Epithelial cell of proximal tubule (primary cell): Measurements from ENCODE around the gene XRCC4. TPM values are rescaled to one million over a fixed set of nuclear protein-coding genes. Genes with fewer than 3 reads are reported as not detected.

ENCODE experiments used
- DNase-seq: peaks from one replicate; pipeline ENCODE4 v3.0.0-alpha.2; 2011; ENCODE audit warnings: low read depth
- H3K4me3 ChIP-seq: 2 replicates; pipeline ENCODE4 v1.5.1; 2011; ENCODE audit warnings: low read depth, mild to moderate bottlenecking, low read length
- total RNA-seq: library from RNA; depleted of rRNA; stranded (reverse); fragments of >200 nt; gene quantifications from 2 replicates; pipeline ENCODE4 v1.2.3, GENCODE V29; 2015
- TF ChIP-seq, protein P1 (sequence below): conservative IDR thresholded peaks from 2 replicates; pipeline ENCODE4 v1.5.1; 2012; ENCODE audit warnings: low read depth, mild to moderate bottlenecking, low read length

Gene XRCC4
- total RNA-seq = 10.9 and 16.4 TPM in 2 replicates

DNA sequence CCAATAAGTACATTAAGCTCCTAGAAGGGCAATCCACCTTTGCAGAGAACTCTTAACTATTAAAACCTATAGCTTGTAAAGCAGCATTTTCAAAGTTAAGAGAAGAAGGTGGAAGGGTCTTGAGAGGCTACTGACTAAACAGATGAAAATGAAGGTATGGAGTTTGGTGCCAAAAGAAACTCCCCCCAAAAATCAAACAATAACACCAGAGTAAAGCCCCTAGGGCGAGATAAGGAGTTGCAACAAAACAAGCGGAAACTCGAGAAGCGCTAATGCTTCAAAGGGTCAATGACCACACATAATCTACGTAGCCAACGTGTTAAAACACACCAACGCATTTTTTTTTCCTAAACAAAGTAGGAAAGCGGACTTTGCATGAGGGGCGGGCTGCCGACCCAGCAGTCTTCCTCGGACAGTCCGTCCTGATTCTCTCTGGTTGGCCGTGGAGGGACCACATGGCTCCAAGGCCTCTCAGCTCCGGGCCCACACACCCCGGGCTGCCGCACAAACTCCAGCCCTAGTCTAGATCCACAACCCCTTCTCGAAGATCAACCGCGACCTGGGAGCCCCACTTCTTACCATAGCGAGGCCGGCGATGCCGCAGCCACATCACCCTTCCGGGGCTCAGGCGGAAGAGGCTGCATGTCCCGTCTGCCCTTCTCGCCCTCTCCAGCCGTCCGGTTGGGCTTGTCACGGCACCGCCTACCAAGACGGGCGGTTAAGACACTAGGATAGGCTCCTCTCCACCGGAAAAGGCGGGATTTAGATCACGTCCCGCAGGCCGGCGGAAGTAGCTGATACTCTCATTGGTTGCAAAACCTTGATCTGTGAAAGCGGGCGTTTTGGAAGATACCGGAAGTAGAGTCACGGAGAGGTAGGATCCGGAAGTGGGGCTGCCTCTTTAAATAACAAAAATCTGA lies at the start of gene XRCC4, which contains the start of gene TMEM167A:
Gene XRCC4 (plus strand): TSS at position 806 of the 920 bp plus-strand sequence. CDS start 27,373 bp downstream, outside the sequence.
Gene TMEM167A (minus strand): TSS at position 653 of the 920 bp plus-strand sequence. CDS start 71 bp downstream, at position 582.
- peak within 1 kb of the TSS; percentile 96 for H3K4me3 ChIP-seq
- TF ChIP-seq, protein P1, sequence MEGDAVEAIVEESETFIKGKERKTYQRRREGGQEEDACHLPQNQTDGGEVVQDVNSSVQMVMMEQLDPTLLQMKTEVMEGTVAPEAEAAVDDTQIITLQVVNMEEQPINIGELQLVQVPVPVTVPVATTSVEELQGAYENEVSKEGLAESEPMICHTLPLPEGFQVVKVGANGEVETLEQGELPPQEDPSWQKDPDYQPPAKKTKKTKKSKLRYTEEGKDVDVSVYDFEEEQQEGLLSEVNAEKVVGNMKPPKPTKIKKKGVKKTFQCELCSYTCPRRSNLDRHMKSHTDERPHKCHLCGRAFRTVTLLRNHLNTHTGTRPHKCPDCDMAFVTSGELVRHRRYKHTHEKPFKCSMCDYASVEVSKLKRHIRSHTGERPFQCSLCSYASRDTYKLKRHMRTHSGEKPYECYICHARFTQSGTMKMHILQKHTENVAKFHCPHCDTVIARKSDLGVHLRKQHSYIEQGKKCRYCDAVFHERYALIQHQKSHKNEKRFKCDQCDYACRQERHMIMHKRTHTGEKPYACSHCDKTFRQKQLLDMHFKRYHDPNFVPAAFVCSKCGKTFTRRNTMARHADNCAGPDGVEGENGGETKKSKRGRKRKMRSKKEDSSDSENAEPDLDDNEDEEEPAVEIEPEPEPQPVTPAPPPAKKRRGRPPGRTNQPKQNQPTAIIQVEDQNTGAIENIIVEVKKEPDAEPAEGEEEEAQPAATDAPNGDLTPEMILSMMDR = no peak
- peak; percentile 92 for DNase-seq

DNA sequence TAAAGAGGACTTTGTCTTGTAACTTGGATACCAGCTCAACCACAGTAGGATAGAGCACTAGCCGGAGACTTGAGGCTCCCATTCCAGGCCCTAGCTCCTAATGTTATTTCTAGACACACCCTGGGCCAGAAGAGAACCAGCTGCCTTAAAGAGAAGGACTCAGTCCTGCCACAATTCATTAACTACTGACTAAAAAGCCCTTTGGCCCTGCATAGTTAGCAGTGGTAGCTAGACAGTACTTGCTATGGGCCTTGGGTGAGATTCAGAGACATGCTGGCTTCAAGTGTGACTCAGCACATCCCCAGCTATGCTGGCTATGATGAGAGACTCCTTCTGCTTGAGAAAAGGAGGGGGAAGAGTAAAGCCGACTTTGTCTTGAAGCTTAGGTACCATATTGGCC lies 47.4 kb upstream of the XRCC4 start:
- TF ChIP-seq, protein P1 = no peak
- no peak overlapping the region for H3K4me3 ChIP-seq
- DNase-seq = peak; percentile 83

DNA sequence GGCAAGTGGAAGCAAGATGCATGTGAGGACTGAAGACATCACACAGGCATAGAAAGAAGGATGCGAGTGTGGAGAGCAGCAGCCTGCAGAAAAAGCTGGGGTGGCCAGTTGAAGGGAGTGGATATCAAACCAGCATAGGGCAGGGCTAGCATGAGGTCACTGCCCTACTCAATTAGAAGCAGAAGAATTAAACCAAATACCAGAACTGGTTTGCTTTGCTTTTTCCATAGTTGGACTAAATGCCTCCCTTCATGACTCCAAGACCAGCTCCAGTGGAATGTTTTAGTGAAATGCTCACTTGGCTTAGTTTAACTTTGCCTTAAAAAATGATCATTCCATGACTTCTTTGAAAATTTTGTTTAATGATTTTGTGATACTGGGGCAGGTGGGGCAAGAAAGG lies 46.0 kb upstream of the XRCC4 start:
- no peak for DNase-seq
- no peak overlapping the region for H3K4me3 ChIP-seq
- TF ChIP-seq, protein P1 = no peak

DNA sequence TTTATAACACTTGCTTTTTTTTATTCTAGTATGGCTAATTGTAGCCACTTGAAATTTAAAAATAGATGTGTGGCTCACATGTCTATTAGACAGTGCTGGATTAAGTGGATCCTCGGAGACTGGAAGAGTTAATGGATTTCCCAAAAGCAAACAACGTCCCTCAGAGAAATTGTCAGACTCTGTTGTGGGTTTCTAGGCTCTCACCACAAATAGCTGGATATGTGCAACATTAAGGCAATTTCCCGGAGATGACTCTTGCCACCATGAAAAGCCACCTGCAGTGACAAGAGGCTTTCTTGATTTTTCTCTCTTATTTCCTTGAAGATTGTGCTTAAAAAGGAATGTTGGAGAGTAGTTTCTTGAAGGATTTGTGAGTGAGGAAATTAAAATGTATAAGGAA lies 43.3 kb upstream of the XRCC4 start:
- no peak overlapping the region for H3K4me3 ChIP-seq
- DNase-seq = no peak
- TF ChIP-seq, protein P1 = no peak

DNA sequence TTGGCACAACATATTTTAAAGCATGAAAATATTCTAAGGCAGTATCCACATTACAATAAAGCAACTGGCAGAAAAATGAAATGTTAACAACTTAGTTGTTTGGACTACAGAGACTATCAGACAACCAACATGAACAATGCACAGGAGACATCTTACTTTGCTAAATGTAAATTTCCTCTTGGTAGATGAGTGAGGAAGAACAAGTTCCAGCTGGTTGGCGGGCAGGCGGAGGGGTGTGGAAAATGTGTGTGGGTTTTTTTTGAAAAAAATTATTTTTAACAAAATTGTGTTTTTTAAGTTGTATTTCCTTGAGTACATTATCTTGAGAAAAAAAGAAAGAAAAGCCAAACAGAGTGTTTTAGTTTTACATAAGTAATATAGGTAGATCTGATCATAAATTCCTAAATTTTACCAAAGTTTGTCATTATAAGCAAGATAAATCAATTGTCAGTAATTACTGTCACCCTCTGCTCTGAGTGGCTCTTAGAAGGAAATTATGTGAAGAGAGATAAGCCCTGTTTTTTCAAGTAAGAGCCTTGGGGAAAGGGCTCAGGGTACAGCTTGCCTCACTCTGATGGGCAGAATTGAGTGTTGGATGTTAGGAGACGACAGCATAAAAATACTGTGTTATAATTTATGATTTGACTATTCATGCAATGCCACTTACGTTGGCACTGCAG lies 42.7 kb upstream of the XRCC4 start:
- no peak for DNase-seq
- H3K4me3 ChIP-seq = no peak overlapping the region
- TF ChIP-seq, protein P1 = no peak

DNA sequence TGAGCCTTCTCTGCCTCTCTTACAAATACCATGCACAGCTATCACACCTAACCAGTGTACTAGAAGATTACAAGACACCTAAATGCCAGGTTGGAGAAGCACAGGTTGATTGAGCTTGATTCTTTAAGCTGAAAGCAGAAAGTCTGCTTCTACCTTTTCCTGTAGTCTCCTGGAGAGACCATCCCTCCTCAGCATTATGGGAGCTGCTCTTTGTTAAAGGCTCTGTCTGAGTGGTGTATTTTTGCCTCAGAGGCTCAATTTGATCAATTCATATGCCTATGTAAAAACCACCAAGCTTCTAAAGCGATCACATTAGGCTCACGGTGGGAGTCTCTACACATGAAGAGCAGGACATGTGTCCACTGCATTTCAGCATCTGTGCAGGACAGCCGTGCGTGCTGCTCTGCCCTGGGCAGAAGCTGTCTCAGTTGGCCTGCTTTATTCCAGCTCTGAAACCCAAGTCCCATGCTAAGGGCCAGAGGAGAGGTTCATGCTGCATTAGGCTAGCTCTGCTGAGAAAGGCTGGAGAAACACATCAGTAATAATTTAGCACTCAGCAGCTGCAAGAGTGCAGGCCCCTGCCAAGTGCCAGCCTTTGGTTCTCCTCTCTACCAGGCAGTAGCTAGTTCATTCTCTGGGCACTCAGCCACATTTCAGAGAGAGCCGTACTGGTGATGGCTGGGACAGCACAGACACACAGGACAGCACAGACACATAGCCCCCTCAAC lies 41.8 kb upstream of the XRCC4 start:
- TF ChIP-seq, protein P1 = no peak
- H3K4me3 ChIP-seq = no peak overlapping the region
- DNase-seq = no peak
